WTC11 (cell line): Measurements from ENCODE around the gene SLC18A2.

ENCODE experiments used
- ETV6 ChIP-seq: sonication (generic); formaldehyde crosslinking; IDR thresholded peaks from 2 replicates; pipeline ENCODE4 v1.8.1; 2022; ENCODE audit warnings: mild to moderate bottlenecking, missing genetic modification reagents
- JUN ChIP-seq: sonication (generic); formaldehyde crosslinking; IDR thresholded peaks from 2 replicates; pipeline ENCODE4 v1.8.0; 2023; ENCODE audit warnings: mild to moderate bottlenecking, missing genetic modification reagents
- NR1H2 ChIP-seq: sonication (generic); formaldehyde crosslinking; IDR thresholded peaks from 2 replicates; pipeline ENCODE4 v1.9.0; 2021; ENCODE audit warnings: mild to moderate bottlenecking, moderate library complexity, missing genetic modification reagents
- NR3C1 ChIP-seq: sonication (generic); formaldehyde crosslinking; conservative IDR thresholded peaks from 2 replicates; pipeline ENCODE4 v1.8.1; 2023; ENCODE audit warnings: low read depth, mild to moderate bottlenecking, missing genetic modification reagents
- SMAD4 ChIP-seq: sonication (generic); formaldehyde crosslinking; IDR thresholded peaks from 2 replicates; pipeline ENCODE4 v1.8.0; 2022; ENCODE audit warnings: mild to moderate bottlenecking, missing genetic modification reagents
- SP1 ChIP-seq: sonication (generic); formaldehyde crosslinking; conservative IDR thresholded peaks from 2 replicates; pipeline ENCODE4 v1.8.1; 2022; ENCODE audit warnings: missing genetic modification reagents
- TCF7 ChIP-seq: sonication (generic); formaldehyde crosslinking; IDR thresholded peaks from 2 replicates; pipeline ENCODE4 v1.8.0; 2022; ENCODE audit warnings: mild to moderate bottlenecking, low read depth, missing genetic modification reagents, moderate library complexity
- ZNF138 ChIP-seq: sonication (generic); formaldehyde crosslinking; conservative IDR thresholded peaks from 2 replicates; pipeline ENCODE4 v1.8.1; 2022; ENCODE audit warnings: mild to moderate bottlenecking, moderate library complexity, missing genetic modification reagents
- TF ChIP-seq, protein P1 (sequence below): fragments of 200-600 bp; IDR thresholded peaks from 2 replicates; pipeline ENCODE4 v1.8.0; 2022; ENCODE audit warnings: antibody characterized with exemption
- TF ChIP-seq, protein P2 (sequence below): sonication (generic); formaldehyde crosslinking; conservative IDR thresholded peaks from 2 replicates; pipeline ENCODE4 v1.8.1; 2022; ENCODE audit warnings: mild to moderate bottlenecking, missing genetic modification reagents

- TF ChIP-seq TCF7 (CRISPR knock-in tag) (no peak), ETV6 (no peak), ZNF138 (CRISPR knock-in tag) (no peak), JUN (CRISPR knock-in tag) (no peak), SMAD4 (CRISPR knock-in tag) (no peak), NR1H2 (CRISPR knock-in tag) (no peak), SP1 (CRISPR knock-in tag) (no peak), NR3C1 (CRISPR knock-in tag) (no peak)
- TF ChIP-seq, protein P1, sequence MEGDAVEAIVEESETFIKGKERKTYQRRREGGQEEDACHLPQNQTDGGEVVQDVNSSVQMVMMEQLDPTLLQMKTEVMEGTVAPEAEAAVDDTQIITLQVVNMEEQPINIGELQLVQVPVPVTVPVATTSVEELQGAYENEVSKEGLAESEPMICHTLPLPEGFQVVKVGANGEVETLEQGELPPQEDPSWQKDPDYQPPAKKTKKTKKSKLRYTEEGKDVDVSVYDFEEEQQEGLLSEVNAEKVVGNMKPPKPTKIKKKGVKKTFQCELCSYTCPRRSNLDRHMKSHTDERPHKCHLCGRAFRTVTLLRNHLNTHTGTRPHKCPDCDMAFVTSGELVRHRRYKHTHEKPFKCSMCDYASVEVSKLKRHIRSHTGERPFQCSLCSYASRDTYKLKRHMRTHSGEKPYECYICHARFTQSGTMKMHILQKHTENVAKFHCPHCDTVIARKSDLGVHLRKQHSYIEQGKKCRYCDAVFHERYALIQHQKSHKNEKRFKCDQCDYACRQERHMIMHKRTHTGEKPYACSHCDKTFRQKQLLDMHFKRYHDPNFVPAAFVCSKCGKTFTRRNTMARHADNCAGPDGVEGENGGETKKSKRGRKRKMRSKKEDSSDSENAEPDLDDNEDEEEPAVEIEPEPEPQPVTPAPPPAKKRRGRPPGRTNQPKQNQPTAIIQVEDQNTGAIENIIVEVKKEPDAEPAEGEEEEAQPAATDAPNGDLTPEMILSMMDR, result no peak
- TF ChIP-seq, protein P2, sequence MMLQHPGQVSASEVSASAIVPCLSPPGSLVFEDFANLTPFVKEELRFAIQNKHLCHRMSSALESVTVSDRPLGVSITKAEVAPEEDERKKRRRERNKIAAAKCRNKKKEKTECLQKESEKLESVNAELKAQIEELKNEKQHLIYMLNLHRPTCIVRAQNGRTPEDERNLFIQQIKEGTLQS (CRISPR knock-in tag), result no peak
These were observed 78.0 kb downstream of the SLC18A2 start for GRCh38 chr10:117318909-117319308.
